Thymus (tissue), 11 donors: ENCODE results near the gene C2orf80. TPM values are rescaled to one million over a fixed set of nuclear protein-coding genes. Genes with fewer than 3 reads are reported as not detected.

Experiments
- DNase-seq, 9 donors: peaks; one replicate each; pipeline ENCODE4 v3.0.0-alpha.2; 2013; ENCODE audit warnings: low spot score in 9 of 9, low read depth in 6 of 9, missing footprints in 1 of 9
- H3K27ac ChIP-seq, 2 donors: one replicate each; pipeline ENCODE4 v1.5.1; 2013; ENCODE audit warnings: control low read depth in 1 of 2, low read depth in 1 of 2, low read length in 1 of 2, mild to moderate bottlenecking in 1 of 2, moderate library complexity in 1 of 2
- H3K27me3 ChIP-seq, 2 donors: one replicate each; pipeline ENCODE4 v1.5.1; 2013; ENCODE audit warnings: low read length in 1 of 2; ENCODE audit not compliant: control insufficient read depth in 2 of 2, insufficient read depth in 1 of 2
- H3K36me3 ChIP-seq, 2 donors: one replicate each; pipeline ENCODE4 v1.5.1; 2013; ENCODE audit warnings: low read length in 1 of 2, mild to moderate bottlenecking in 1 of 2, moderate library complexity in 1 of 2; ENCODE audit not compliant: control insufficient read depth in 2 of 2, insufficient read depth in 2 of 2
- H3K4me1 ChIP-seq, 2 donors: one replicate each; pipeline ENCODE4 v1.5.1; 2013; ENCODE audit warnings: low read length in 2 of 2; ENCODE audit not compliant: control insufficient read depth in 2 of 2, insufficient read depth in 2 of 2
- H3K4me3 ChIP-seq, 2 donors: one replicate each; pipeline ENCODE4 v1.5.1; 2013; ENCODE audit warnings: low read length in 2 of 2, control low read depth in 1 of 2, mild to moderate bottlenecking in 1 of 2
- H3K9me3 ChIP-seq, 2 donors: one replicate each; pipeline ENCODE4 v1.5.1; 2013; ENCODE audit warnings: low read length in 1 of 2, mild to moderate bottlenecking in 1 of 2; ENCODE audit not compliant: control insufficient read depth in 2 of 2, insufficient read depth in 1 of 2
- WGBS: extraction: QIAGEN DNeasy Blood & Tissue Kit; methylation state at CpG from one replicate; pipeline ENCODE4 v1.1.7; 2013; 5-methylcytosine and 5-hydroxymethylcytosine counted together
- polyA plus RNA-seq: library from polyadenylated mRNA; stranded (reverse); fragments of 200-250 nt; gene quantifications from one replicate; pipeline ENCODE4 v1.2.3, GENCODE V29; 2013
- total RNA-seq: library from RNA; stranded (reverse); fragments of 120-200 nt; gene quantifications from one replicate; pipeline ENCODE4 v1.2.4, GENCODE V29; 2013
- donor health status: healthy.

Gene C2orf80
- total and polyA plus RNA-seq, 2 donors = 0.07 TPM; not detected in 1

- no peaks in the 10 kb centered on the region for H3K4me1 ChIP-seq
- H3K27ac ChIP-seq = no peak overlapping the region
- WGBS = 59% methylated on average over 5 of the region's 5 CpGs
- H3K4me3 ChIP-seq = no peak overlapping the region
- no peak for DNase-seq
- peaks cover 0 to 3% of the 10 kb centered on the region in 2 donors for H3K27me3 ChIP-seq
- no peaks in the 10 kb centered on the region for H3K9me3 ChIP-seq
- no peaks in the 10 kb centered on the region for H3K36me3 ChIP-seq
These were observed 3.4 kb downstream of the C2orf80 start for GRCh38 chr2:208186465-208186864.

DNA sequence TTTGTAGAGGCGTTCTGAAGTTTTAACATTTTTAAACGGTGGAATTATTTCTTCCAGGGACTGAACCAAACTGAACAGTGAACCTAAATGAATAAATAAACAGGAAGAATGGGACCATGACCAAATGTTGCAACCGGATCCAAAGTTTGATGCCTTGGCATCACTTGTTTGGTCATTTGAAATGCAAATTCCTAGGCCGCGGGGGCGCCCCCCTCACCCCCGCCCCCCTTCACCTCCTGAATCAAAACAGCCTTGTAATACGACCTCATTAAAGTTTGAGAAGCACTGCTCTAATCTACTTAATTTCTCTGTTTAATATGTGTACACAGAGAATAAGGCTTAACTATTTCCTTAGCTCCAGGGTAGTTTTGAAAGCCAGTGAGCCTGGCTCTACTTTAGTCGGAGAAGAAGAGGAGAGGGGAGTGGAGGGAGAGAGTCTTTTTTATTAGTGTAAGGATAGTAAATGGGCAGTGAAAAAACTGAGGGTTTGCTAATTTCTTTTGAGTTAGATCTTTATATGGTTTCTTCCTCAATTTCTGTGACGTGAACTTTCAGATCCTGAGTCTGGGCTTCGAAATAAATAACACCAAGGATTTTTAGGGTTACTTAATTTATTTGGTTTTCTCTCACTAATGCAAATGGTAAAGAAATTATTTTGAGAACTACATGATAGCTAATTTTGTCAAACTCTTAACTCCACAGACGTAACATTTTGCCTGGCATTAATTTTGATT lies 5.7 kb downstream of the C2orf80 start:
- DNase-seq = no peak
- H3K36me3 ChIP-seq = no peaks in the 10 kb centered on the region
- H3K27me3 ChIP-seq = peaks cover 0 to 3% of the 10 kb centered on the region in 2 donors
- no peak overlapping the region for H3K4me3 ChIP-seq
- WGBS = 69% methylated on average over 12 of the region's 12 CpGs
- no peak overlapping the region for H3K27ac ChIP-seq
- H3K4me1 ChIP-seq = no peaks in the 10 kb centered on the region
- H3K9me3 ChIP-seq = no peaks in the 10 kb centered on the region

DNA sequence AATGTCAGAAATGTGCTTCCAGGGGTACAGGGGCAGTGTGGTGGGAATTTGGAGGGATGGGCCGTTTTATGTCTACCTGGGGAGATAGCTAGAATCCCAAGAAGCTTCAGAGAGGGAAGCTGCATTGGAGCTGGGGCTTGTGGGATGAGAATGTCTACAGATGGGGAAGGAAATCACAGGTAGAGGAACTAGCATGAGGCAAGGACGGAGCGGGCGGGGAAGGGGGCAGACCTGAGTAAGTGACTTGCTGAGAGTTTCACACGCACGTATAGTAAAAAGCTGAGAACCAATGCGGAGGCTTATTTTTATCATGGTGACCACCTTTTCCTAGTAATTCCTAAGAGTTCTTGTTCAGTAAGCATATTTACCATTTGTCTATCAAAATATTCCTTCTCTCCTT lies 6.3 kb downstream of the C2orf80 start:
- no peak for DNase-seq

GRCh38 chr2:208182835-208183234 lies 7.0 kb downstream of the C2orf80 start:
- no peak overlapping the region for H3K4me3 ChIP-seq
- H3K9me3 ChIP-seq = no peaks in the 10 kb centered on the region
- no peaks in the 10 kb centered on the region for H3K4me1 ChIP-seq
- no peak overlapping the region for H3K27ac ChIP-seq
- no peak for DNase-seq
- WGBS = 92% methylated on average over 3 of the region's 3 CpGs
- H3K36me3 ChIP-seq = no peaks in the 10 kb centered on the region
- H3K27me3 ChIP-seq = peaks cover 0 to 3% of the 10 kb centered on the region in 2 donors

More for the DNA sequence above, 6.3 kb downstream of the C2orf80 start:
- Histone ChIP-seq H3K27ac (no peak overlapping the region), H3K27me3 (peaks cover 0 to 3% of the 10 kb centered on the region in 2 donors), H3K9me3 (no peaks in the 10 kb centered on the region), H3K4me1 (no peaks in the 10 kb centered on the region), H3K4me3 (no peak overlapping the region), H3K36me3 (no peaks in the 10 kb centered on the region)
- 53% methylated on average over 7 of the region's 7 CpGs for WGBS

- DNase-seq = no peak
- 76% methylated on average over 4 of the region's 4 CpGs for WGBS
- H3K27ac ChIP-seq = no peak overlapping the region
These were observed 10.7 kb downstream of the C2orf80 start for GRCh38 chr2:208179028-208179609.

DNA sequence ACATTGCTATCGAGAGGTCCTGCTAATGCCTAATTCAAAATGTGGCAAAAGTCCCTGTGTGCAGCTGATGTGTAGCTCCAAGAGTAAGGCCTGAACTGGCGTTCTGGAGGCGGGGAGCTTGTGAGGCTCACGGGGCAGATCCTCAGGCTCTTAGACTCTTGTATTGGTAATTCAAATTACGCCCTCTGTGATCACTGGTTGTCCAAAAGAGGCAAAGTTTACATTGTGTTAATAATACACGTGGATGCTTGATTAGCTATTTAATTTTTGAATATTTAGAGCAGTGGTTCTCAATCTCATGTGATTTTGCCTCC lies 14.0 kb downstream of the C2orf80 start:
- H3K27ac ChIP-seq = no peak overlapping the region
- no peaks in the 10 kb centered on the region for H3K36me3 ChIP-seq
- no peak overlapping the region for H3K4me3 ChIP-seq
- H3K27me3 ChIP-seq = no peaks in the 10 kb centered on the region
- peaks cover 0 to 4% of the 10 kb centered on the region in 2 donors for H3K4me1 ChIP-seq
- DNase-seq = no peak
- WGBS = 94% methylated on average over 6 of the region's 6 CpGs
- H3K9me3 ChIP-seq = no peaks in the 10 kb centered on the region

More at GRCh38 chr2:208179028-208179609, 10.7 kb downstream of the C2orf80 start:
- Histone ChIP-seq H3K4me3 (no peak overlapping the region), H3K9me3 (no peaks in the 10 kb centered on the region), H3K4me1 (peaks cover 0 to 4% of the 10 kb centered on the region in 2 donors), H3K36me3 (no peaks in the 10 kb centered on the region), H3K27me3 (peaks cover 0 to 2% of the 10 kb centered on the region in 2 donors)

DNA sequence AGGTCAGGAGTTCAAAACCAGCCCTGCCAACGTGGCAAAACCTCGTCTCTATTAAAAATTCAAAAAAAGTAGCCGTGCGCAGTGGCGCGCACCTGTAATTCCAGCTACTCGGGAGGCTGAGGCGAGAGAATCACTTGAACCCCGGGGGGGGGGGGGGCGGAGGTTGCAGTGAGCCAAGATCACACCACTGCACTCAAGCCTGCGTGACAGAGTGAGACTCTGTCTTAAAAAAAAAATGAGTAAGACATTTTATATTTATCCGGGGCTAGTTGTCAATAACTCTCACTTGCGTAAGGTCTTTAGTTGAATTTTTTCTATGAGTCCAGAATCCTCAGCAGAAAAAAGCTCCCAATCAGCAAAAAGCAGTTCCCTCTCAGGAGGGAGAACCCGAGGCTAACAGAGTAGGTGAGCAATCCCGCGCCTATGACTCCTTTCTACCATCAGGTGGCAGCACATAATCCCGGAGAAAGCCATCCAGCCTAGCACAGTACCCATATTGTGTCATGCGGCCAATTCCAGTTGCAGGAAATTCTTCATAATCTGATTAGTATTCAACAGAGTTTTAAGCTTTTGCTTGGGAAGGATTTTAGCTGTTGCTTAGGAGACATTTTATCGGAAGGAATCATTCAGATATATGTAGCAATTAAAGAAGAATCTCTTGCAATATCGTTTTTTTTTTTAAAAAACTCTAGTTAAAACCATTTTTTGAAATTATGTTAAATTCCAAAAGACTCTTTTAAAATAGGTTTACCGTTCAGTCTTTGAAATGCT lies 14.6 kb downstream of the C2orf80 start:
- Histone ChIP-seq H3K27ac (no peak overlapping the region), H3K4me3 (no peak overlapping the region), H3K9me3 (no peaks in the 10 kb centered on the region), H3K27me3 (no peaks in the 10 kb centered on the region), H3K36me3 (no peaks in the 10 kb centered on the region), H3K4me1 (peaks cover 0 to 4% of the 10 kb centered on the region in 2 donors)
- WGBS = 55% methylated on average over 21 of the region's 21 CpGs
- DNase-seq = peak; percentile 19 to 77 (median 54)

GRCh38 chr2:208174144-208174543 lies 15.7 kb downstream of the C2orf80 start:
- DNase-seq = no peak
- 97% methylated on average over 9 of the region's 9 CpGs for WGBS
- H3K27ac ChIP-seq = no peak overlapping the region
- H3K36me3 ChIP-seq = no peaks in the 10 kb centered on the region
- H3K4me3 ChIP-seq = no peak overlapping the region
- H3K27me3 ChIP-seq = no peaks in the 10 kb centered on the region
- peaks cover 0 to 4% of the 10 kb centered on the region in 2 donors for H3K4me1 ChIP-seq
- no peaks in the 10 kb centered on the region for H3K9me3 ChIP-seq

- H3K4me1 ChIP-seq = peaks cover 0 to 4% of the 10 kb centered on the region in 2 donors
- peak overlapping the region in 1 of 2 donors; percentile 18 for H3K27ac ChIP-seq
- no peak overlapping the region for H3K4me3 ChIP-seq
- 29% methylated on average over 4 of the region's 4 CpGs for WGBS
- H3K9me3 ChIP-seq = no peaks in the 10 kb centered on the region
- H3K36me3 ChIP-seq = no peaks in the 10 kb centered on the region
- DNase-seq = no peak
- no peaks in the 10 kb centered on the region for H3K27me3 ChIP-seq
These were observed 17.7 kb downstream of the C2orf80 start for GRCh38 chr2:208172125-208172524.
